Activated B cell treated with CpG ODN at 0.5 μM for 24 hours (primary cell): ENCODE results near the gene OSBPL10. TPM values are rescaled to one million over a fixed set of nuclear protein-coding genes. Genes with fewer than 3 reads are reported as not detected.

Source experiments
- ATAC-seq: fragments of 200-7000 bp; cut with Tn5 transposase; one replicate; pipeline ENCODE4 v1.10.0; 2021; ENCODE audit warnings: low read depth, mild to moderate bottlenecking, moderate library complexity
- CTCF ChIA-PET: fragments of 350-600 bp; sonication (Branson Sonifier 250); formaldehyde crosslinking; loops from one replicate; lab custom pipeline; 2021; ENCODE audit warnings: antibody characterized with exemption; lab: Charles Lee
- POLR2A ChIA-PET: fragments of 350-600 bp; sonication (Branson Sonifier 250); formaldehyde crosslinking; loops from one replicate; lab custom pipeline; 2021; ENCODE audit warnings: antibody characterized with exemption; lab: Charles Lee
- DNase-seq: peaks from one replicate; pipeline ENCODE4 v3.0.0; 2022
- H3K27ac Mint-ChIP-seq: one replicate; pipeline ENCODE4 v1.8.0; 2020; ENCODE audit warnings: mixed read lengths
- H3K27me3 Mint-ChIP-seq: one replicate; pipeline ENCODE4 v1.8.0; 2021; ENCODE audit warnings: mixed read lengths
- H3K36me3 Mint-ChIP-seq: one replicate; pipeline ENCODE4 v1.8.0; 2021; ENCODE audit warnings: low read depth, mixed read lengths
- H3K4me1 Mint-ChIP-seq: one replicate; pipeline ENCODE4 v1.8.0; 2021; ENCODE audit warnings: mixed read lengths
- H3K4me3 Mint-ChIP-seq: one replicate; pipeline ENCODE4 v1.8.0; 2020; ENCODE audit warnings: mild to moderate bottlenecking, mixed read lengths
- H3K9me3 Mint-ChIP-seq: one replicate; pipeline ENCODE4 v1.8.0; 2020; ENCODE audit warnings: mixed read lengths
- CTCF ChIP-seq: fragments of 200-600 bp; IDR thresholded peaks from one replicate; pipeline ENCODE4 v1.8.0; 2022; ENCODE audit warnings: antibody characterized with exemption, mild to moderate bottlenecking
- intact Hi-C: fragments of 100-400 bp; cut with micrococcal nuclease; formaldehyde crosslinking; loops from one replicate; pipeline ENCODE4 v1.15.1; 2024
- total RNA-seq: library from RNA; stranded (reverse); gene quantifications from 2 replicates; pipeline ENCODE4 v1.2.3, GENCODE V29; 2022

The OSBPL10 gene
- total RNA-seq, 1 donor from 2014 or later, result 137 TPM

GRCh38 chr3:31750341-31750740, 230.7 kb downstream of the OSBPL10 start:
- no peak for TF ChIP-seq CTCF
- DNase-seq, result no peak

GRCh38 chr3:31748933-31749295, 232.1 kb downstream of the OSBPL10 start:
- POLR2A ChIA-PET, result no interaction called here
- Mint-ChIP-seq H3K27ac (no peak overlapping the region), H3K4me1 (peaks cover 7% of the 10 kb centered on the region), H3K27me3 (no peaks in the 10 kb centered on the region), H3K4me3 (no peak overlapping the region), H3K9me3 (no peaks in the 10 kb centered on the region), H3K36me3 (peaks cover 77% of the 10 kb centered on the region)
- CTCF ChIA-PET, result no interaction called here
- intact Hi-C loops, result no loop called here
- no peak for DNase-seq
- TF ChIP-seq CTCF, result no peak
- ATAC-seq, result no peak

More at GRCh38 chr3:31750341-31750740, 230.7 kb downstream of the OSBPL10 start:
- H3K9me3 Mint-ChIP-seq, result no peaks in the 10 kb centered on the region
- POLR2A ChIA-PET, result no interaction called here
- peaks cover 76% of the 10 kb centered on the region for H3K36me3 Mint-ChIP-seq
- intact Hi-C loops, result no loop called here
- no peak overlapping the region for H3K4me3 Mint-ChIP-seq
- no peak for ATAC-seq
- H3K4me1 Mint-ChIP-seq, result peaks cover 21% of the 10 kb centered on the region
- no peaks in the 10 kb centered on the region for H3K27me3 Mint-ChIP-seq
- CTCF ChIA-PET, result no interaction called here
- H3K27ac Mint-ChIP-seq, result no peak overlapping the region

GRCh38 chr3:31748281-31748932, 232.7 kb downstream of the OSBPL10 start:
- DNase-seq, result no peak
- no peak overlapping the region for H3K4me3 Mint-ChIP-seq
- no peaks in the 10 kb centered on the region for H3K27me3 Mint-ChIP-seq
- ATAC-seq, result no peak
- peaks cover 6% of the 10 kb centered on the region for H3K4me1 Mint-ChIP-seq
- H3K9me3 Mint-ChIP-seq, result no peaks in the 10 kb centered on the region
- H3K36me3 Mint-ChIP-seq, result peaks cover 75% of the 10 kb centered on the region
- intact Hi-C loops, result no loop called here
- CTCF ChIA-PET, result no interaction called here
- no peak overlapping the region for H3K27ac Mint-ChIP-seq
- POLR2A ChIA-PET, result no interaction called here
- TF ChIP-seq CTCF, result no peak

- CTCF ChIA-PET, result no interaction called here
- H3K27me3 Mint-ChIP-seq, result no peaks in the 10 kb centered on the region
Observed at GRCh38 chr3:31747785-31748184, 233.3 kb downstream of the OSBPL10 start.

GRCh38 chr3:31744913-31745312, 236.1 kb downstream of the OSBPL10 start:
- Mint-ChIP-seq H3K4me1 (no peaks in the 10 kb centered on the region), H3K27ac (no peak overlapping the region), H3K27me3 (no peaks in the 10 kb centered on the region), H3K36me3 (peaks cover 74% of the 10 kb centered on the region), H3K9me3 (no peaks in the 10 kb centered on the region), H3K4me3 (no peak overlapping the region)
- no peak for TF ChIP-seq CTCF
- intact Hi-C loops, result no loop called here
- CTCF ChIA-PET, result no interaction called here
- no peak for DNase-seq
- no peak for ATAC-seq
- POLR2A ChIA-PET, result interaction anchor here (0.9 kb wide), 1 partner anchor 74 kb away, joined by 8 read pairs; no protein-coding TSS in a partner anchor

More at GRCh38 chr3:31747785-31748184, 233.3 kb downstream of the OSBPL10 start:
- no peak overlapping the region for H3K27ac Mint-ChIP-seq
- no peaks in the 10 kb centered on the region for H3K9me3 Mint-ChIP-seq
- peaks cover 6% of the 10 kb centered on the region for H3K4me1 Mint-ChIP-seq
- H3K4me3 Mint-ChIP-seq, result no peak overlapping the region
- intact Hi-C loops, result no loop called here
- no peak for TF ChIP-seq CTCF
- peaks cover 74% of the 10 kb centered on the region for H3K36me3 Mint-ChIP-seq
- DNase-seq, result no peak
- POLR2A ChIA-PET, result no interaction called here
- no peak for ATAC-seq
